HepG2 (cell line): ENCODE results near the gene E2F8. TPM values are rescaled to one million over a fixed set of nuclear protein-coding genes. Genes with fewer than 3 reads are reported as not detected.

Experiments used
- ATAC-seq: fragments of 200-7000 bp; cut with Tn5 transposase; 3 replicates; pipeline ENCODE4 v1.9.1; 2020; ENCODE audit warnings: mild to moderate bottlenecking, moderate library complexity
- BruUV-seq: library from RNA; stranded (reverse); fragments of 400-500 nt; replicated peaks from 2 replicates; lab custom pipeline; 2021; lab: Mats Ljungman, UMichigan
- CTCF ChIA-PET: fragments of 300-600 bp; formaldehyde crosslinking; extraction: SDS; loops from one replicate; lab custom pipeline; 2021; ENCODE audit warnings: low total read pairs, inconsistent platforms, low intra/inter-chr PET ratio; lab: Yijun Ruan, JAX
- POLR2A ChIA-PET: fragments of 350-600 bp; sonication (Branson Sonifier 250); formaldehyde crosslinking; loops from one replicate; lab custom pipeline; 2020; ENCODE audit warnings: antibody characterized with exemption, inconsistent platforms; lab: Yijun Ruan, JAX
- DNase-seq: peaks from one replicate; pipeline ENCODE4 v3.0.0-alpha.2; 2015; ENCODE audit warnings: low spot score
- FAIRE-seq: peaks from 3 replicates; lab custom pipeline; 2011; peaks lifted over from hg19 to GRCh38; lab: Jason Lieb, UNC
- H2AFZ ChIP-seq: one replicate; pipeline ENCODE4 v1.6.1; 2011; ENCODE audit warnings: low read length, inconsistent platforms
- H3K27ac ChIP-seq: fragments of 300-600 bp; 3 replicates; pipeline ENCODE4 v1.8.0; 2011; ENCODE audit warnings: mixed run types, mild to moderate bottlenecking, mixed read lengths, low read length, inconsistent platforms; ENCODE audit not compliant: insufficient read depth; ENCODE audit errors: extremely low read length
- H3K27me3 ChIP-seq, 2 experiments: fragments of 200-600 bp in 1 of 2; 2 replicates in 1 of 2; 3 replicates in 1 of 2; pipeline versions ENCODE4 v1.6.0 to v1.8.0; 2011; ENCODE audit warnings: low read length in 2 of 2, mild to moderate bottlenecking in 2 of 2, moderate library complexity in 2 of 2, inconsistent platforms in 1 of 2; ENCODE audit not compliant: insufficient read depth in 2 of 2, control insufficient read depth in 1 of 2
- H3K36me3 ChIP-seq, 2 experiments: fragments of 200-600 bp in 1 of 2; replicated peaks in 1 of 2; 2 replicates in 1 of 2; 3 replicates in 1 of 2; pipeline versions ENCODE4 v1.5.1 to v1.8.0; 2011; ENCODE audit warnings: low read length in 2 of 2, inconsistent platforms in 1 of 2; ENCODE audit not compliant: insufficient read depth in 2 of 2, control insufficient read depth in 1 of 2
- H3K4me1 ChIP-seq: 2 replicates; pipeline ENCODE4 v1.5.1; 2012; ENCODE audit warnings: low read length, inconsistent platforms; ENCODE audit not compliant: insufficient read depth
- H3K4me2 ChIP-seq: 2 replicates; pipeline ENCODE4 v1.6.0; 2011; ENCODE audit warnings: low read depth, low read length, inconsistent platforms
- H3K4me3 ChIP-seq, 3 experiments: fragments of 200-600 bp in 1 of 3; sonication (generic), shearing (Covaris generic) in 1 of 3; replicated peaks in 1 of 3; 2 replicates each; pipeline ENCODE4 v1.5.1; 2011 to 2016; ENCODE audit warnings: low read length in 3 of 3, inconsistent platforms in 2 of 3, low read depth in 2 of 3, mild to moderate bottlenecking in 2 of 3, control low read depth in 1 of 3, mixed read lengths in 1 of 3; ENCODE audit not compliant: insufficient read depth in 1 of 3
- H3K79me2 ChIP-seq: one replicate; pipeline ENCODE4 v1.6.1; 2011; ENCODE audit warnings: low read length, inconsistent platforms; ENCODE audit not compliant: insufficient read depth
- H3K9ac ChIP-seq: 2 replicates; pipeline ENCODE4 v1.6.0; 2011; ENCODE audit warnings: mild to moderate bottlenecking, low read depth, low read length, inconsistent platforms; ENCODE audit not compliant: insufficient read depth
- H3K9me3 ChIP-seq: 2 replicates; pipeline ENCODE4 v1.5.1; 2012; ENCODE audit warnings: mild to moderate bottlenecking, low read length
- H4K20me1 ChIP-seq: 2 replicates; pipeline ENCODE4 v1.6.0; 2011; ENCODE audit warnings: inconsistent platforms, mild to moderate bottlenecking, low read length, moderate library complexity; ENCODE audit not compliant: insufficient read depth
- ATF4 ChIP-seq, 2 experiments: fragments of 450-650 bp in 1 of 2; sonication (generic) in 1 of 2; formaldehyde crosslinking; IDR thresholded peaks; 2 replicates each; pipeline versions ENCODE4 v1.5.0 to v1.8.0; 2020 to 2022; ENCODE audit warnings: mild to moderate bottlenecking in 1 of 2, missing genetic modification reagents in 1 of 2
- CENPBD1 ChIP-seq: sonication (generic); formaldehyde crosslinking; IDR thresholded peaks from 2 replicates; pipeline ENCODE4 v1.8.0; 2022; ENCODE audit warnings: missing genetic modification reagents, low read depth, mild to moderate bottlenecking, borderline replicate concordance
- ERF ChIP-seq: IDR thresholded peaks from 2 replicates; pipeline ENCODE4 v1.6.1; 2018; ENCODE audit warnings: missing biosample characterization, missing genetic modification reagents
- PITX1 ChIP-seq: sonication (generic); formaldehyde crosslinking; IDR thresholded peaks from 2 replicates; pipeline ENCODE4 v1.5.1; 2020; ENCODE audit warnings: mild to moderate bottlenecking, missing genetic modification reagents
- TAF15 ChIP-seq: fragments of 200-400 bp; formaldehyde crosslinking; IDR thresholded peaks from one replicate; pipeline ENCODE4 v1.6.1; 2018; ENCODE audit warnings: mild to moderate bottlenecking, low read depth, low read length; ENCODE audit not compliant: poor library complexity, severe bottlenecking
- WIZ ChIP-seq: sonication (generic); formaldehyde crosslinking; IDR thresholded peaks from 2 replicates; pipeline ENCODE4 v1.5.1; 2020; ENCODE audit warnings: mild to moderate bottlenecking, missing genetic modification reagents
- XBP1 ChIP-seq: sonication (generic); formaldehyde crosslinking; IDR thresholded peaks from 2 replicates; pipeline ENCODE4 v1.5.0; 2020; ENCODE audit warnings: missing genetic modification reagents
- ZNF160 ChIP-seq: sonication (generic); formaldehyde crosslinking; IDR thresholded peaks from 2 replicates; pipeline ENCODE4 v1.8.0; 2022; ENCODE audit warnings: mild to moderate bottlenecking, inconsistent platforms, missing genetic modification reagents
- ZNF275 ChIP-seq: sonication (generic); formaldehyde crosslinking; IDR thresholded peaks from 2 replicates; pipeline ENCODE4 v1.8.0; 2022; ENCODE audit warnings: missing genetic modification reagents, mild to moderate bottlenecking, inconsistent platforms, borderline replicate concordance
- ZNF761 ChIP-seq: sonication (generic); formaldehyde crosslinking; conservative IDR thresholded peaks from 2 replicates; pipeline ENCODE4 v1.4.0; 2020; ENCODE audit warnings: mild to moderate bottlenecking, missing genetic modification reagents
- WGBS: methylation state at CpG from one replicate; pipeline ENCODE4 v1.1.6; 2017; ENCODE audit warnings: low lambda C conversion rate; 5-methylcytosine and 5-hydroxymethylcytosine counted together
- in situ Hi-C: cut with HindIII; loops from 2 replicates; pipeline ENCODE4 v1.10.0; 2017; ENCODE audit warnings: low pct_unique_long_range_greater_than_20kb; ENCODE audit not compliant: extremely low pct_ligation_motif_present
- intact Hi-C: fragments of 100-400 bp; cut with micrococcal nuclease; formaldehyde crosslinking; loops from one replicate; pipeline ENCODE4 v1.10.0; 2022; ENCODE audit not compliant: unreplicated experiment
- polyA plus RNA-seq, 8 experiments: library from polyadenylated mRNA; depleted of rRNA in 3 of 8; stranded (reverse) in 7 of 8; unstranded in 1 of 8; fragments of >200 nt; fragmentation: Illumina TruSeq in 4 of 8; extraction: Trizol in 4 of 8; gene quantifications; 2 replicates each; pipeline versions ENCODE4 v1.2.1 to v1.2.3, GENCODE V29; 2011 to 2016; ENCODE audit warnings: low read depth in 4 of 8, missing spikeins in 1 of 8, mixed read lengths in 1 of 8; ENCODE audit not compliant: insufficient read depth in 1 of 8
- total RNA-seq, 5 experiments: library from RNA; depleted of rRNA; stranded (reverse); fragments of >200 nt; fragmentation: Illumina TruSeq; extraction: Trizol; gene quantifications; 2 replicates each; pipeline ENCODE4 v1.2.3, GENCODE V29; 2016; ENCODE audit warnings: low read depth in 1 of 5

The E2F8 gene
- total and polyA plus RNA-seq, 2 of the 13 experiments (the other 11 are each of a cell fraction or from before 2014, with no cell fraction given), result 3.3 to 8.9 TPM

GRCh38 chr11:19281041-19281440 is 40.3 kb upstream of the E2F8 start (continued):
- TF ChIP-seq ATF4 (CRISPR knock-in tag; IDR thresholded peaks at IDR 0.05), result no peak

GRCh38 chr11:19279451-19279850 is 38.7 kb upstream of the E2F8 start:
- Histone ChIP-seq H4K20me1 (no peaks in the 10 kb centered on the region), H3K4me2 (no peak overlapping the region), H3K27me3 (peaks cover 0 to 14% of the 10 kb centered on the region in 2 experiments; a peak in 1 of 5 replicates), H3K4me3 (no peak overlapping the region), H3K9me3 (no peaks in the 10 kb centered on the region), H2AFZ (no peak overlapping the region), H3K79me2 (no peaks in the 10 kb centered on the region), H3K4me1 (no peaks in the 10 kb centered on the region), H3K27ac (no peak overlapping the region), H3K36me3 (no peaks in the 10 kb centered on the region), H3K9ac (no peak overlapping the region)
- FAIRE-seq (no peak), DNase-seq (no peak), ATAC-seq (no peak)
- CTCF ChIA-PET, result no interaction called here
- no TSS peak for BruUV-seq
- POLR2A ChIA-PET, result no interaction called here
- TF ChIP-seq TAF15 (no peak), ZNF275 (no peak), ZNF761 (CRISPR knock-in tag) (no peak), CENPBD1 (no peak), XBP1 (CRISPR knock-in tag) (no peak), ERF (no peak), PITX1 (no peak), WIZ (CRISPR knock-in tag) (no peak), ZNF160 (CRISPR knock-in tag) (no peak)
- intact Hi-C loops (no loop called here), in situ Hi-C loops (no loop called here)
- WGBS, result 54% methylated on average over 2 of the region's 3 CpGs
